HepG2 (cell line): ENCODE data around the gene NPFFR1. TPM values are rescaled to one million over a fixed set of nuclear protein-coding genes. Genes with fewer than 3 reads are reported as not detected.
A peak's percentile ranks its signal among the peaks of the same experiment; 100 is the strongest.

Experiments
- GRHL1 ChIP-seq: sonication (generic); formaldehyde crosslinking; conservative IDR thresholded peaks from 2 replicates; pipeline ENCODE4 v1.8.0; 2022; ENCODE audit warnings: missing genetic modification reagents
- KAT2B ChIP-seq: fragments of 150-350 bp; IDR thresholded peaks from 2 replicates; pipeline ENCODE4 v1.6.1; 2014; ENCODE audit warnings: low read depth, low read length, borderline replicate concordance
- MXD4 ChIP-seq: IDR thresholded peaks from 2 replicates; pipeline ENCODE4 v1.6.1; 2016; ENCODE audit warnings: mild to moderate bottlenecking, missing biosample characterization, missing genetic modification reagents
- PAXIP1 ChIP-seq: sonication (generic); formaldehyde crosslinking; conservative IDR thresholded peaks from 2 replicates; pipeline ENCODE4 v1.4.0; 2020; ENCODE audit warnings: mild to moderate bottlenecking, missing genetic modification reagents, moderate library complexity
- SNAPC4 ChIP-seq: sonication (generic); formaldehyde crosslinking; IDR thresholded peaks from 2 replicates; pipeline ENCODE4 v1.4.0; 2020; ENCODE audit warnings: mild to moderate bottlenecking, missing genetic modification reagents
- TRIM22 ChIP-seq: fragments of 450-650 bp; IDR thresholded peaks from 2 replicates; pipeline ENCODE4 v1.6.1; 2017
- ZBTB37 ChIP-seq: sonication (generic); formaldehyde crosslinking; IDR thresholded peaks from 2 replicates; pipeline ENCODE4 v1.4.0; 2020; ENCODE audit warnings: mild to moderate bottlenecking, missing genetic modification reagents
- ZFP36L2 ChIP-seq: sonication (generic); formaldehyde crosslinking; IDR thresholded peaks from 2 replicates; pipeline ENCODE4 v1.4.0; 2020; ENCODE audit warnings: missing genetic modification reagents
- ZNF10 ChIP-seq: sonication (generic); formaldehyde crosslinking; IDR thresholded peaks from 2 replicates; pipeline ENCODE4 v1.4.0; 2020; ENCODE audit warnings: mild to moderate bottlenecking, low read depth, missing genetic modification reagents, borderline replicate concordance
- ZNF124 ChIP-seq: sonication (generic); formaldehyde crosslinking; IDR thresholded peaks from 2 replicates; pipeline ENCODE4 v1.4.0; 2020; ENCODE audit warnings: missing genetic modification reagents
- ZNF282 ChIP-seq: fragments of 450-650 bp; IDR thresholded peaks from 2 replicates; pipeline ENCODE4 v1.6.1; 2018; ENCODE audit not compliant: partially characterized antibody
- ZNF562 ChIP-seq: sonication (generic); formaldehyde crosslinking; IDR thresholded peaks from 2 replicates; pipeline ENCODE4 v1.8.0; 2022; ENCODE audit warnings: missing genetic modification reagents, borderline replicate concordance
- ZUFSP ChIP-seq: sonication (generic); formaldehyde crosslinking; IDR thresholded peaks from 2 replicates; pipeline ENCODE4 v1.9.0; 2021; ENCODE audit warnings: missing genetic modification reagents, mild to moderate bottlenecking, borderline replicate concordance
- polyA plus RNA-seq, 8 experiments: library from polyadenylated mRNA; depleted of rRNA in 3 of 8; stranded (reverse) in 7 of 8; unstranded in 1 of 8; fragments of >200 nt; fragmentation: Illumina TruSeq in 4 of 8; extraction: Trizol in 4 of 8; gene quantifications; 2 replicates each; pipeline versions ENCODE4 v1.2.1 to v1.2.3, GENCODE V29; 2011 to 2016; ENCODE audit warnings: low read depth in 4 of 8, missing spikeins in 1 of 8, mixed read lengths in 1 of 8; ENCODE audit not compliant: insufficient read depth in 1 of 8
- total RNA-seq, 5 experiments: library from RNA; depleted of rRNA; stranded (reverse); fragments of >200 nt; fragmentation: Illumina TruSeq; extraction: Trizol; gene quantifications; 2 replicates each; pipeline ENCODE4 v1.2.3, GENCODE V29; 2016; ENCODE audit warnings: low read depth in 1 of 5

The NPFFR1 gene
- total and polyA plus RNA-seq, 2 of the 13 experiments (the other 11 are each of a cell fraction or from before 2014, with no cell fraction given): under 0.01 TPM; not detected in 1

GRCh38 chr10:70222340-70222794, 61.4 kb downstream of the NPFFR1 start (continued):
- no peak for TF ChIP-seq SNAPC4 (CRISPR knock-in tag)
- TF ChIP-seq ZUFSP (CRISPR knock-in tag): no peak
- no peak for TF ChIP-seq ZNF124 (CRISPR knock-in tag)
- no peak for TF ChIP-seq ZNF562 (CRISPR knock-in tag)
- TF ChIP-seq TRIM22: no peak
- peak; percentile 54 for TF ChIP-seq PAXIP1 (CRISPR knock-in tag)
- 0 out of 2 replicates have a peak, but pooled peaks have one; percentile 48 for TF ChIP-seq ZBTB37 (CRISPR knock-in tag)
- no peak for TF ChIP-seq ZFP36L2
- TF ChIP-seq ZNF10 (CRISPR knock-in tag): no peak
- no peak for TF ChIP-seq GRHL1 (CRISPR knock-in tag)
- TF ChIP-seq KAT2B: peak; percentile 74
- no peak for TF ChIP-seq MXD4 (CRISPR knock-in tag)
- no peak for TF ChIP-seq ZNF282
